Natural killer cell treated with Interleukin-12 subunit alpha and Interleukin-12 subunit beta and Interleukin-15 and Interleukin-18, amount 100 ng/mL, for 72 hours (primary cell): ENCODE measurements around the gene REN. TPM values are rescaled to one million over a fixed set of nuclear protein-coding genes. Genes with fewer than 3 reads are reported as not detected.
A peak's percentile ranks its signal among the peaks of the same experiment; 100 is the strongest.

Experiments
- ATAC-seq, 2 donors: fragments of 150-1000 bp; cut with Tn5 transposase in 1 of 2; sonication (Bioruptor Pico), chemical (Tn5 transposase) in 1 of 2; 2 replicates each; pipeline ENCODE4 v1.10.0; 2021
- DNase-seq: peaks from one replicate; pipeline ENCODE4 v3.0.0; 2022; ENCODE audit warnings: low spot score
- H3K27ac Mint-ChIP-seq, 2 donors: 1 replicate in 1 of 2; 2 replicates in 1 of 2; pipeline ENCODE4 v1.8.0; 2022; ENCODE audit warnings: mixed read lengths in 2 of 2, mild to moderate bottlenecking in 1 of 2, moderate library complexity in 1 of 2
- H3K27me3 Mint-ChIP-seq, 2 donors: 1 replicate in 1 of 2; 2 replicates in 1 of 2; pipeline ENCODE4 v1.8.0; 2022; ENCODE audit warnings: mixed read lengths in 2 of 2
- H3K36me3 Mint-ChIP-seq: one replicate; pipeline ENCODE4 v1.8.0; 2022; ENCODE audit warnings: mixed read lengths
- H3K4me1 Mint-ChIP-seq, 2 donors: 1 replicate in 1 of 2; 2 replicates in 1 of 2; pipeline ENCODE4 v1.8.0; 2022; ENCODE audit warnings: low read depth in 2 of 2, mixed read lengths in 2 of 2, mild to moderate bottlenecking in 1 of 2
- H3K4me3 Mint-ChIP-seq: one replicate; pipeline ENCODE4 v1.8.0; 2022; ENCODE audit warnings: mixed read lengths
- H3K9me3 Mint-ChIP-seq: 2 replicates; pipeline ENCODE4 v1.8.0; 2022; ENCODE audit warnings: mixed read lengths
- total RNA-seq, 2 donors: library from RNA; stranded (reverse); gene quantifications; one replicate each; pipeline ENCODE4 v1.2.3, GENCODE V29; 2022

Gene REN
- total RNA-seq, 2 donors from 2014 or later, result not detected

DNA sequence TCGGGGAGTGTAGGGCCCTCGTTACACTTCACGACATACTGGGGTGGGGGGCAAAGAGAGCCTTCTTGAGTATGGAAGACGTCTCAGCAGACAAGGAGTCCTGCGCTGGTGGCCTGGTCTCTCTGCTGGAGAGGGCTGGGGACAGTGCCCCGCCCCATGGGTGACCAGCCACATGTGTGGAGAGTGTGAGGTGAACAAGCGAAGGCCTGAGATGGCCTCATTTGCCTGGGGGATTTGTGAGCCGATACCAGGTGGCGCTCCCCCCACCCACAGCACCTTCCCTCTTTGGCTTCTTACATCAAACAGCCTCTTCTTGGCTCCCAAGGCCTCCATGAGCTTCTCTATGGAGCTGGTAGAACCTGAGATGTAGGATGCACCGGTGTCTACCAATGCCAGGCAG is 10.3 kb downstream of the REN start:
- Mint-ChIP-seq H3K27me3 (peaks cover 0 to 8% of the 10 kb centered on the region in 2 donors), H3K4me1 (peaks cover 0 to 3% of the 10 kb centered on the region in 2 donors), H3K36me3 (no peaks in the 10 kb centered on the region), H3K27ac (no peak overlapping the region), H3K9me3 (no peaks in the 10 kb centered on the region), H3K4me3 (no peak overlapping the region)
- ATAC-seq, result no peak
- no peak for DNase-seq

- Mint-ChIP-seq H3K4me3 (no peak overlapping the region), H3K4me1 (peaks cover 0 to 7% of the 10 kb centered on the region in 2 donors), H3K9me3 (no peaks in the 10 kb centered on the region), H3K27me3 (peaks cover 0 to 8% of the 10 kb centered on the region in 2 donors), H3K27ac (no peak overlapping the region), H3K36me3 (no peaks in the 10 kb centered on the region)
- no peak for ATAC-seq
- DNase-seq, result no peak
These were observed 11.4 kb downstream of the REN start for GRCh38 chr1:204154568-204155255.

GRCh38 chr1:204153667-204154066 is 12.5 kb downstream of the REN start:
- no peak for ATAC-seq

GRCh38 chr1:204152310-204153044 is 13.7 kb downstream of the REN start:
- Mint-ChIP-seq H3K4me3 (peak overlapping the region; percentile 56), H3K4me1 (peaks cover 0 to 7% of the 10 kb centered on the region in 2 donors), H3K27me3 (peaks cover 0 to 8% of the 10 kb centered on the region in 2 donors), H3K36me3 (no peaks in the 10 kb centered on the region), H3K9me3 (no peaks in the 10 kb centered on the region), H3K27ac (no peak overlapping the region)
- ATAC-seq (no peak), DNase-seq (no peak)

More at GRCh38 chr1:204153667-204154066, 12.5 kb downstream of the REN start:
- H3K4me1 Mint-ChIP-seq, result peaks cover 0 to 7% of the 10 kb centered on the region in 2 donors
- peaks cover 0 to 8% of the 10 kb centered on the region in 2 donors for H3K27me3 Mint-ChIP-seq
- no peak for DNase-seq
- H3K9me3 Mint-ChIP-seq, result no peaks in the 10 kb centered on the region
- no peak overlapping the region for H3K4me3 Mint-ChIP-seq
- H3K27ac Mint-ChIP-seq, result no peak overlapping the region
- H3K36me3 Mint-ChIP-seq, result no peaks in the 10 kb centered on the region

DNA sequence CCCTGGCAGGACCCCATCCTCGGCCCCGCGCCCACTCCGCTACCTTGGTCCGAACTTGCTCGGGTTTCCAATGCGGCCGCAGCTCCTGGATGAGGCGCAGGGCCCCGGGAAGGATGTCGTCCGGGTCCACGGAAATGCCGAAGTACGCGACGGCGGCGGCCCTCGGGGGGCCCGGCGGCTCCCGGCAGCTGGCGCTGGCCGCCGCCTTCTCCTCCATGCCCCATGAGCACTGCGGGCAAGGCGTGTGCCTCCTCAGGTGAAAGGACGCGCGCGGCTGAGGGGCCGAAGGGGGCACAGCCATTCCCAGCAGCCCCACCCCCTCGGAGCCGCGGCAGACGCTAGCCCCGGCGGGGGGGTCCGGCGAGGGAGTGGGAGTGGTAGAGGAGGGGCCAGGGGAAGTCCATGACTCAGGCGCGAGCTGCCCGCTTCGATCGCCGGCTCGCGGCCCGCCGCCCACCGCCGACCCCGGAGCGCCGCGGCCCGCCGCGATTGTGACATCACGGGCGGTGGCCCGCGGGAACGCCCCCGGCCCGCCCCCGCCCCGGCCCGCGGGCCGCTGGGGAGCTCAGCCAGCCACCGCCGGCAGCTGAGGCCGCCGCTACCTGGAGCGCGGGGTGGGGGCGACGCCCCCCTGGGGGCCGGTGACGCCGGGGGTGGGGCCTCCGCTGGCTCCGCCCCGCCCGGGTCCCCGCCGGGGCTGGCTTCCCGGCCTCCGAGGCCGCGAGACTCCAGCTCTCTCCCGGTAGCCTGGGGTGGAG is 14.4 kb downstream of the REN start, which contains the start of gene ETNK2:
Gene ETNK2 (minus strand): TSS at position 493 of the 758 bp plus-strand sequence. CDS start 192 bp downstream, at position 301.
- H3K36me3 Mint-ChIP-seq, result no peaks in the 10 kb centered on the region
- ATAC-seq, result peak; percentile 73 to 82
- H3K27me3 Mint-ChIP-seq, result peaks cover 0 to 8% of the 10 kb centered on the region in 2 donors
- peaks cover 0 to 7% of the 10 kb centered on the region in 2 donors for H3K4me1 Mint-ChIP-seq
- H3K9me3 Mint-ChIP-seq, result no peaks in the 10 kb centered on the region
- H3K4me3 Mint-ChIP-seq, result peak within 1 kb of the TSS; percentile 56
- no peak within 1 kb of the TSS for H3K27ac Mint-ChIP-seq
- peak; percentile 77 for DNase-seq

GRCh38 chr1:204150702-204151551 is 15.2 kb downstream of the REN start:
- ATAC-seq (no peak), DNase-seq (no peak)
- peaks cover 0 to 7% of the 10 kb centered on the region in 2 donors for H3K4me1 Mint-ChIP-seq
- H3K36me3 Mint-ChIP-seq, result no peaks in the 10 kb centered on the region
- peak overlapping the region; percentile 51 for H3K4me3 Mint-ChIP-seq
- no peaks in the 10 kb centered on the region for H3K9me3 Mint-ChIP-seq
- no peak overlapping the region for H3K27ac Mint-ChIP-seq
- peaks cover 0 to 6% of the 10 kb centered on the region in 2 donors for H3K27me3 Mint-ChIP-seq

DNA sequence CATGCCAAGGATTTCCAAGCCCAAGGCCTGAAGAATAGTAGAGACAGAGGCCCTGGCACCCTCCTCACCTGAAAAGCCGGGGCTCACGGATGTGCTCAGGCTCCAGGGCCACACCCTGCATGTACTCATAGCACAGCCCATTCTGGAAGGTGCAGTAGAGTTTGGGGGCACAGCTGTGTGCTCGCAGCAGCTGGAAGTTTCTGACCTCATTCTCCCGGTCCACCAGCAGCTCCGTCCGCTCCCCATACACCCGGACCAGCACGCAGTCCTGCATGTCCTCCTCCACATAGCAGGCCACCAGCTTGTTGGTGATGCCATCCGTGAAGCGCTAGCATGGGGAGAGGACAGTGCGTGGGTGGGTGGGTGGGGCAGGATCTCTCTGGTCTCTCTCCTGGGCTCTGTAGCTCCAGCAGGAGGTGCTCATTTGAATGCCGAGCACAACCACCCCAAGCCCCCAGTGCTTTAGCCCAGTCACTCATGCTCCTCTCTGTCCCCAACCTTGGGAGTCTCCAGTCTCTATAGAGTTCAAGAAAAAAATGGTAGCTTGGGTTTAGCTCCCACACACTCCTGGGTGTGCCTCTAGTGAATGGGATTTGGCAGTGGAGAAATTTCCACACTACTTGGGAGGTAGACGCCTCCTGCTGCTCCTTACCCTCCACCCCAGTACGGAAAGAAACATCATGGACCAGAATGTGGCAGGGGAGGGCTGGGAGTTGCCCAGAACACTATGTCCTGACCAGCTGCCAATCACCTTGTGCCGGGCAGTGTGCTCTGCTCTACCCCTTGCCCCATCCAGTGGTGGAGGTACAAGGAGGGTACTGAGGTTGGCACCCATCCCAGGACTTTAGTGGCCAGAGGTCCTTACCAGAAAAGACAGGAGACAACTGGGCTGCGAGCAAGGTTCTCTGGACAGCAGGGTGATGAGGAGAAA is 16.2 kb downstream of the REN start:
- Mint-ChIP-seq H3K27me3 (peaks cover under 1 to 4% of the 10 kb centered on the region in 2 donors), H3K36me3 (no peaks in the 10 kb centered on the region), H3K4me1 (peaks cover 0 to 7% of the 10 kb centered on the region in 2 donors), H3K9me3 (no peaks in the 10 kb centered on the region), H3K4me3 (peak overlapping the region; percentile 51), H3K27ac (no peak overlapping the region)
- ATAC-seq, result no peak
- DNase-seq, result no peak

GRCh38 chr1:204149107-204149506 is 17.0 kb downstream of the REN start:
- Mint-ChIP-seq H3K4me1 (peaks cover 0 to 7% of the 10 kb centered on the region in 2 donors), H3K4me3 (no peak overlapping the region), H3K27ac (no peak overlapping the region), H3K27me3 (peaks cover 7 to 9% of the 10 kb centered on the region in 2 donors), H3K36me3 (no peaks in the 10 kb centered on the region), H3K9me3 (no peaks in the 10 kb centered on the region)
- ATAC-seq (no peak), DNase-seq (no peak)

GRCh38 chr1:204147406-204148383 is 18.4 kb downstream of the REN start:
- H3K4me3 Mint-ChIP-seq, result no peak overlapping the region
- no peak overlapping the region for H3K27ac Mint-ChIP-seq
- no peaks in the 10 kb centered on the region for H3K36me3 Mint-ChIP-seq
- no peak for DNase-seq
- peaks cover 5 to 7% of the 10 kb centered on the region in 2 donors for H3K27me3 Mint-ChIP-seq
- H3K4me1 Mint-ChIP-seq, result peaks cover 0 to 7% of the 10 kb centered on the region in 2 donors
- ATAC-seq, result no peak
- H3K9me3 Mint-ChIP-seq, result no peaks in the 10 kb centered on the region

GRCh38 chr1:204146965-204147364 is 19.2 kb downstream of the REN start:
- Mint-ChIP-seq H3K4me1 (peaks cover 0 to 4% of the 10 kb centered on the region in 2 donors), H3K27ac (no peak overlapping the region), H3K27me3 (peaks cover 5 to 7% of the 10 kb centered on the region in 2 donors), H3K36me3 (no peaks in the 10 kb centered on the region), H3K9me3 (no peaks in the 10 kb centered on the region), H3K4me3 (no peak overlapping the region)
- no peak for ATAC-seq
- DNase-seq, result no peak

GRCh38 chr1:204146309-204146708 is 19.8 kb downstream of the REN start:
- Mint-ChIP-seq H3K4me1 (peaks cover 0 to 4% of the 10 kb centered on the region in 2 donors), H3K27ac (no peak overlapping the region), H3K9me3 (no peaks in the 10 kb centered on the region), H3K27me3 (peaks cover 5 to 7% of the 10 kb centered on the region in 2 donors), H3K36me3 (no peaks in the 10 kb centered on the region), H3K4me3 (no peak overlapping the region)
- DNase-seq (no peak), ATAC-seq (no peak)
